HUES6 (cell line): Measurements from ENCODE around the gene XRCC5.

ENCODE experiments used
- H3K27ac ChIP-seq: 2 replicates; pipeline ENCODE4 v1.7.0; 2013; ENCODE audit warnings: low read depth, mild to moderate bottlenecking, low read length, inconsistent platforms
- H3K27me3 ChIP-seq: 2 replicates; pipeline ENCODE4 v1.6.1; 2013; ENCODE audit warnings: low read length; ENCODE audit not compliant: control insufficient read depth, insufficient read depth
- H3K36me3 ChIP-seq: 2 replicates; pipeline ENCODE4 v1.6.1; 2013; ENCODE audit warnings: low read length; ENCODE audit not compliant: control insufficient read depth, insufficient read depth
- H3K4me1 ChIP-seq: 2 replicates; pipeline ENCODE4 v1.6.1; 2013; ENCODE audit warnings: low read length; ENCODE audit not compliant: control insufficient read depth, insufficient read depth
- H3K4me3 ChIP-seq: 2 replicates; pipeline ENCODE4 v1.5.1; 2013; ENCODE audit warnings: low read depth, low read length
- H3K9ac ChIP-seq: one replicate; pipeline ENCODE4 v1.6.1; 2013; ENCODE audit warnings: mild to moderate bottlenecking, low read length
- H3K9me3 ChIP-seq: 2 replicates; pipeline ENCODE4 v1.6.1; 2013; ENCODE audit warnings: low read depth, low read length; ENCODE audit not compliant: control insufficient read depth, insufficient read depth

The XRCC5 gene

DNA sequence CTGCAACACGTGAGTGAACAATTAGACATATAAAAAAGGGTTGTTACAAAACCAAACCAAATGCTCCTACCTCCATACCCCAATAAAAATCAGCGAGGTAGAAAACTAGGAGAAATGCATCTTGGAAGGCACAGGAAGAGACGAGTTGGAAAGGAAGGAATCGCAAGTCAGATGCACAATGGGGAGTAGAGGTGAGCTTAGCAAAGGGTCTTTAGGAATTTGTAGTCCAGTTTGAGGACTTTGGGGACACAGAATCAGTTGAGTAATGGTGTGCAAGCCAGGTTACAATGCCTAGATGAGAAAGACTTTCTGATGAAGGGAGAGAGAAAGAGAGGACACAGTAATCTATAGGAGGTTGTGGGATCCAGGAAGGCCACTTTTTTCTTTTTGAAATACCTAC, 35.7 kb downstream of the XRCC5 start:
- Histone ChIP-seq H3K9me3 (no peaks in the 10 kb centered on the region), H3K4me3 (no peak overlapping the region), H3K4me1 (0 out of 2 replicates have a peak, but pooled peaks cover 5% of the 10 kb centered on the region), H3K36me3 (peaks cover 98% of the 10 kb centered on the region), H3K27me3 (no peaks in the 10 kb centered on the region), H3K9ac (no peak overlapping the region), H3K27ac (no peak overlapping the region)

DNA sequence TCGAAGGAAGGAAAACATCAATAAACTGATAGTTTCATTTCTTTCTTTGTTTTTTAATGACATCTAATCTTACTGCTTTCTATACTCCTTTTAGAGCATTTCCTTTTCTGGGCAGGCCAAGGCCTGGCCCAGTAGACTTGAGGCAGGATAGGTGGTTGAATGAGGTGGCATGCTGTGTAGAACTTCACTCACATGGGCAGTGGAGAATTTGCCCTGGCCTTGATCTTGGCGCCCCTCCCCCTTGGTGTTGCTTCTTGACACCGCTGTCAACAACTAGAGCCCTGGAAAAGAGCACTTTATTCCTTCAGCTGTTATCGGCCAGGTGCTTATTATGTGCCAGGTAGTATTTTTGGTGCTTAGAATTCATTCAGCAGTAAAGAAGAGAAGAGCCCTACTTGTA, 37.4 kb downstream of the XRCC5 start:
- 0 out of 2 replicates have a peak, but pooled peaks cover 5% of the 10 kb centered on the region for H3K4me1 ChIP-seq
- H3K9ac ChIP-seq, result no peak overlapping the region
- no peaks in the 10 kb centered on the region for H3K9me3 ChIP-seq
- no peak overlapping the region for H3K27ac ChIP-seq
- no peak overlapping the region for H3K4me3 ChIP-seq
- no peaks in the 10 kb centered on the region for H3K27me3 ChIP-seq
- H3K36me3 ChIP-seq, result peaks cover 98% of the 10 kb centered on the region

DNA sequence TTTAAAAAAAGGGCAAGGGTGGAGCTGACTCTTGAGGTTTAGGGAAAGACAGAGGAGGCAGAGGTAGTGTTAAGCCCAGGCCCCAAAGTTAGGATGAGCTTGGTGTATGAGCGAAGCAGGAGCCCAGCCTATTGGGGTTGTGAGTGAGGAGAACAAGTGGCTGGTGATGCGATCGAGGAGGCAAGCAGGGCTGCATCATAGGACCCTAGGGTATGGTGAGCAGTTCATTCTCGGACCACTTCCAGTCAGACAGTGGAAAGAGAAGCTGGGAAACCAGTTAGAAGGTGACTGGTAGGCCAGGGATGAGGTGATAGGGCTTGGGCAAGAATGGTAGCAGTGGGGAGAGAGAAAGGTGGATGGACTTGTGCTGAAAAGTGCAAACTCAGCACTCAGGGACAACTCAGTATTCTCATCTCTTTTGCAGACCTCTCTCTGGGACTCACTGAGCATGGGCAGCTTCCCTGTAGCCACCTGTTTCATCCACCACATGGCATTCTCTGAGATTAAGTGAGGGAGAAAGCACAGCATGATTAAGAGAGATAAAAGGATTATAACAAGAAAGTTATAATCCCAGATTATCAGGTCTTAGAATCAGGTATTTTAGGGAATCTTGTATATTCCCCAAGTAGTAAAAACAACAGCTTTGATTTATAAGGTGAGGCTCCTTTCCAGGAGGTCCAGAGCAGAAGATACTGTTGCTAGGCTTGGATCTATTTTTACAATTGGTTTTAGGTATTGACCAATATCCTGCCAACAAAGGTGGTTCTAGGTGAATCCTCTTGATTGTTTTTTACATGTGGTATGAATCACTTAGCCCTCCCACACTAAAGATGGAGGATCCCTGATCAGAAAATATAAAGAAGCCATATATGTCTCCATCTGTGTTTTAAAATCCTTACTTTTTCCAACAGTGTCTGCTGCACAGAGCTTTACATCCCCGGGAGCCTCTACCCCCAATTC, 38.3 kb downstream of the XRCC5 start:
- Histone ChIP-seq H3K36me3 (peaks cover 98% of the 10 kb centered on the region), H3K27me3 (no peaks in the 10 kb centered on the region), H3K4me1 (0 out of 2 replicates have a peak, but pooled peaks cover 5% of the 10 kb centered on the region), H3K9me3 (no peaks in the 10 kb centered on the region), H3K9ac (peak overlapping the region; percentile 1), H3K27ac (no peak overlapping the region), H3K4me3 (no peak overlapping the region)

DNA sequence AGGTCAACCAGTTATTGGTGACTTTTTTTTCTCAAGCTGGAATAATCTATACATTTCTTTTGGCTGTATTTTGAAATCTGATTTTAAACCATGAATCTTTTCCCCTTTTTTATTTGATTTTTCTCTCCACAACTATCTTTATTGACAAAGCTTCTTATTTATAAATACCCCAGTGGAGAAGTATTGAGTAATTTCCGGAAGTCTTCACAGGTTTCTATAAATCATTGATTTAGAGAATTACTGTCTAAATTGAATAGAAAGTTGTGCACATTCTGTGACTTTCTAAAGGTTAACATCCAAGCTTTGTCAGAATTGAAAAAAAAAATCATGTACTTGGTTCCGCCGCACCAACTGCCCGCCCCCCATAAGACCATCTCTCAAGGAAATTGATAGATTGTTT, 39.8 kb downstream of the XRCC5 start:
- no peaks in the 10 kb centered on the region for H3K9me3 ChIP-seq
- no peak overlapping the region for H3K27ac ChIP-seq
- no peaks in the 10 kb centered on the region for H3K27me3 ChIP-seq
- no peak overlapping the region for H3K4me3 ChIP-seq
- 0 out of 2 replicates have a peak, but pooled peaks cover 5% of the 10 kb centered on the region for H3K4me1 ChIP-seq
- no peak overlapping the region for H3K9ac ChIP-seq
- H3K36me3 ChIP-seq, result peaks cover 99% of the 10 kb centered on the region

DNA sequence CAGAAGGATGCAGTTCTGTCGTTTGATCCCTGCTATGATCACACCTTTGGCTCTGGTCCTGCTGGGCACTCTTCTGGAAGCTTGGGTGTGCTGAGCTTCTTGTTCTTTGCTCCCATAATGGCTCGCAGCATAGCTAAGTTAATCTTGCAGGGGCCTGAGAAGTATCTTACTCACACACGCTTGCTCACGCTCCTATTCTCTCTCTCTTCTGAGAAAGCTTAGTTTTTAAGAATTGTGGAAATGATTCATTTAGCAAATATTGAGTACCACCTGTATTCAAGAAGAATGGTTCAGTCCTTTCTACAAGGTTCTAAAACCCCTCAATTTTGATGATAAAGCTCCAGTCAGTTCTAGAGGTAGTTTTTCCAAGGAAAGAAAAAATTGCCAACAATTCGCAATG, 40.6 kb downstream of the XRCC5 start:
- H3K36me3 ChIP-seq, result peaks cover 99% of the 10 kb centered on the region
- 0 out of 2 replicates have a peak, but pooled peaks cover 5% of the 10 kb centered on the region for H3K4me1 ChIP-seq
- H3K9me3 ChIP-seq, result no peaks in the 10 kb centered on the region
- H3K4me3 ChIP-seq, result no peak overlapping the region
- H3K27me3 ChIP-seq, result no peaks in the 10 kb centered on the region
- H3K27ac ChIP-seq, result no peak overlapping the region
- no peak overlapping the region for H3K9ac ChIP-seq

DNA sequence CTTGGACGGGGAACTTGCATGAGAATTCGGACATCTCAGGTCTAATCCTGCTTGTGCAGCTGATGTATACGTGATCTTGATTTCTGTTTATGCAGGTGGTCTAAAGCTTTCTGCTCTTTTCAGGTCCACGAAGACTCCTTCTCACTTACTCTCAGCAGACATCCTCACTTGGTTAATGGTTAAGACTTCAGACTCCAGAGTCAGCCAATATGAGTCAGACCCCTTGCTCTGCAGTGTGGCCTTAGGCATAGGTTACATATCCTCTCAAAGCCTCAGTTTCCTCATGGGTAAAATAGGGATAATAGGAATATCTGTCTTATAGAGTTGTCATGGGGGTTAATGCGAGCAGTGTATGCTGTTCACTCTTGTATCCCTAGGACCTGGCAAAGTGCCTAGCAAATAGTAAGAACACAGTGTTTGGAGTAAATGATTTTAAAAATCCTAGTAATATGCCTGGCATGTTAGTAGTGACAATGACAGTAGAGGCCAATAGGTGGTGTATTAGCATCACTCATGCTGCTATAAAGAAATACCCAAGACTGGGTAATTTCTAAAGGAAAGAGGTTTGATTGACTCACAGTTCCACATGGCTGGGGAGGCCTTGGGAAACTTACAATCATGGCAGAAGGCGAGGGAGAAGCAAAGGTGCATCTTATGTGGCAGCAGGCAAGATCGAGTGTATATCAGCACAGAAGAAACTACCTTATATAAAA, 42.3 kb downstream of the XRCC5 start:
- Histone ChIP-seq H3K36me3 (peaks cover 99% of the 10 kb centered on the region), H3K27ac (no peak overlapping the region), H3K9ac (no peak overlapping the region), H3K27me3 (no peaks in the 10 kb centered on the region), H3K9me3 (no peaks in the 10 kb centered on the region), H3K4me3 (no peak overlapping the region), H3K4me1 (no peaks in the 10 kb centered on the region)

DNA sequence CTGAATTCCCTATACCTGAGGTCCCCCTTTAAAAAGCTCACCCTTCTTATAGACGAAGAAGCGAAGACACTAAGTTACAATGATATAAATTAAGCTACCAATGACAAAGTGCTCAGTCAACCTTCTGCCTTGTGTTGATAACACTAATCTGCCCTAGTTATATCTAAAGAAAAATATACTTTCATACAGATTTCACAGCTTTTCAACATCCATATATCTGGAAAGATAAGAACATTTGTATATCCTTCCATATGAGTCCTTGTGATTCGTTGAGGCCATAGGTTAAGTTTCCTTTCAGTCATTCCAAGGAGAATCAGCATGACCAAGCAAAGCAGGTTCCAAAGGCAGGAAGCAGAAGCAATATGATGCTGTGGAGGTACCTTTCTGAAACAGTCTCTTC, 46.8 kb downstream of the XRCC5 start:
- Histone ChIP-seq H3K9ac (no peak overlapping the region), H3K4me3 (no peak overlapping the region), H3K36me3 (peaks cover 95% of the 10 kb centered on the region)

DNA sequence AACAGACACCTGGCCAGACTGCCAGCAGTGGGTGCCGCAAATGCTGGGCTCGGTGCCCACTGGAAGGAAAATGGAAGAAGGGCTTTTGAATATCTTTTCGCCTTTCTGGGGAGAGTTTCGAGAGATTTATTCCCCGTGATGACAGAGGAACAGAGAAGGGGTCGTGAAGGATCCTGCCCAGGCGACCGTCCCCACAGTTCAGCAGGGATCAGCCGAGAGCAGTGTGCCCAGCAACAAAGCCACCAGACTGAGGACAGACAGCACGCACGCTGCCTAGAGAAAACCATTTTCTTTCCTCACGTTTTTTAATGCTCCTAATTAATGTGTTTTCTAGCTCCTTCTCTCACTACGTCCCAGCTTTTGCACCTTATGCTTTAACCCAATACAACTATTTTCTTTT, 47.7 kb downstream of the XRCC5 start:
- Histone ChIP-seq H3K27ac (no peak overlapping the region), H3K4me3 (no peak overlapping the region), H3K9ac (no peak overlapping the region), H3K9me3 (no peaks in the 10 kb centered on the region), H3K4me1 (no peaks in the 10 kb centered on the region), H3K27me3 (no peaks in the 10 kb centered on the region), H3K36me3 (peaks cover 95% of the 10 kb centered on the region)

More for the DNA sequence above, 46.8 kb downstream of the XRCC5 start:
- H3K27ac ChIP-seq, result no peak overlapping the region
- H3K4me1 ChIP-seq, result no peaks in the 10 kb centered on the region
- H3K27me3 ChIP-seq, result no peaks in the 10 kb centered on the region
- H3K9me3 ChIP-seq, result no peaks in the 10 kb centered on the region

DNA sequence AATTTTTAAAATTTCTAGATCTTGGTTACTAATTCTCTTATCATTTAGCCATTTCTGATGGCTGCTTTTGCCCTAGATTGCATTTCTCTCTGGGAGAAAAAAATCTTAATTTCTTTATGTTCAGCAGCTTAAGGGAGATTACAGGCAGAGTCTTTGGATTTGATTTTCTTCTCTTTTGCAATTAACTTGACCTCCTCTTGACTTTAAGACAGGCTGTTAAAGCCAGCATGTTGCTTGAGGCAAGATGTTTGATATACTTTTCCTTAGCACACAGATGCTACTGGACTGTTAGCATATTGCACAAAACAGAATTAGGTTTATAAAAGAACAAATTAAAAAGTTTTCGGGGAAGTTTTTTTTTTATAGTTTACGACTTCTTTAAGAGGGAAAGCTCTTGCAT, 50.0 kb downstream of the XRCC5 start:
- H3K27me3 ChIP-seq, result no peaks in the 10 kb centered on the region
- no peaks in the 10 kb centered on the region for H3K4me1 ChIP-seq
- H3K27ac ChIP-seq, result no peak overlapping the region
- peaks cover 95% of the 10 kb centered on the region for H3K36me3 ChIP-seq
- H3K4me3 ChIP-seq, result no peak overlapping the region
- H3K9ac ChIP-seq, result no peak overlapping the region
- no peaks in the 10 kb centered on the region for H3K9me3 ChIP-seq

DNA sequence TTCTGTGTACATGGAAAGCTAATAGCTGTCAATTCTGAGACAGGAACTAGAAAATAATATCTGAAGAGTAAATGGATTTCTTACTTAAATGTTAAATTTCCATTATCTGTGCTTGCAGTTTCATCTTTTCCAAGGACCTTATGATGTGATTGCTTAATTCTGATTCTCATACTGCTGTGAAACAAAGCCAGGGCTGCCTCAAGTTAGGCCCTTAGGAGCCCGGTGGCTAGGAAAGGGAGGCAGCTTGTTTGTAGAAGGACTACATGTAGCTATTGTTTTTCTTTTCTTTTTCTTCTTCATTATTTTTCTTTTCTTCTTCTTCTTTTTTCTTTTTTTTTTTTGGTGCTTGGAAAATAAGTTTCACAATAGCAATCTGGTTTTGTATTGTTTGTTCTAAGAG, 50.5 kb downstream of the XRCC5 start:
- no peak overlapping the region for H3K27ac ChIP-seq
- no peak overlapping the region for H3K4me3 ChIP-seq
- no peaks in the 10 kb centered on the region for H3K4me1 ChIP-seq
- peaks cover 95% of the 10 kb centered on the region for H3K36me3 ChIP-seq
- H3K9ac ChIP-seq, result no peak overlapping the region
- H3K27me3 ChIP-seq, result no peaks in the 10 kb centered on the region
- no peaks in the 10 kb centered on the region for H3K9me3 ChIP-seq

DNA sequence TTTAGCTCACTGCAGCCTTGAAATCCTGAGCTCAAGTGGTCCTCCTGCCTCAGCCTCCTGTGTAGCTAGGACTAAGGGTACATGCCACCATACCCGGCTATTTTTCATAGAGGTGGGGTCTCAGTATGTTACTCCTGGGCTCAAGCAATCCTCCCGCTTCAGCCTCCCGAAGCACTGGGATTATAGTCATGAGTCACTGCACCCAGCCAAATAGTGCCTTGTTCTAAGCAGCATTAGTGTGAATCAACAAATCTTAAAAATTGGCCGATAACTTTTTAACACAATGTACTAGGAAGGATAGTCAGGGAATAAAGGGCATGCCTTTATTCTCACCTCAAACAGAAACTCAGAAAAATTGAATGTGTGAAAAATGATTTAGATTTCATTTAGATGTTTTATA, 51.6 kb downstream of the XRCC5 start:
- no peak overlapping the region for H3K4me3 ChIP-seq
- H3K9ac ChIP-seq, result no peak overlapping the region
- H3K27ac ChIP-seq, result no peak overlapping the region
- H3K36me3 ChIP-seq, result peaks cover 95% of the 10 kb centered on the region
- H3K4me1 ChIP-seq, result no peaks in the 10 kb centered on the region
- no peaks in the 10 kb centered on the region for H3K27me3 ChIP-seq
- no peaks in the 10 kb centered on the region for H3K9me3 ChIP-seq
